GM04504 (cell line): Measurements from ENCODE around the gene CRMP1.

Experiments used
- DNase-seq: peaks from one replicate; pipeline ENCODE4 v3.0.0-alpha.2; 2012; ENCODE audit warnings: low read depth

Gene CRMP1

DNA sequence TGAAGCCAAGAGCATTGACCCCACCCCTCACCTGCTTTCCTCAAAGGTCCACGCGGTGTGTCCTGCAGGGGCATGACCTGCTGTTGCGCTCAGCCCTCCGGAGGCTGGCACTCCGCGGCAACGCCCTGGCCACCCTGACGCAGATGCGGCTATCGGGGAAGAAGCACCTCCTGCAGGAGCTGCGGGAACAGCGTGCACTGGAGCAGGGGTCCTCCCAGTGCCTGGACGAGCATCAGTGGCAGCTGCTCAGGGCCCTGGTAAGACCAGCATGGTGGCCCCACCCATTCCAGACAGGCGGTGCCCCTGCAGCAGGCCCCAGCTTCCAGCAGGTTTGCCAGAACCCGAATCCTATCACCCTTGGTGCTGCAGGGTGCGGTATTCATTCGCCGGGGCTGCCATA is 95.9 kb downstream of the CRMP1 start:
- DNase-seq, result no peak

DNA sequence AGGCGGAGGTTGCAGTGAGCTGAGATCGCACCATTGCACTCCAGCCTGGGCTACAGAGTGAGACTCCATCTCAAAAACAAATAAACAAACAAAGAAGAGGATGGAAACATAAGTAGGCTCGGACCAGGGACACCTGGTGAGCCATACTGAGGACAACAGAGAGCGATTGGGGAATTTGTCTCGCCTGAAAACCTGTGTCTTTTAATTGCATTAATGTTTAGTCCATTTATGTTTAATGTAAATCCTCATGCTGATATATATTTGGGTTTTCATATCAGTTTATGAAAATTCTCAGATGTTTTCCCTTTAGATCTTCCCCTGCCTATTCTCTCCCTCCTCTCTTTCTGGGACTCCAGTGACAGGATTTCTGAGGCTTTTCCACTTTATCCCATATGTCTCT is 97.3 kb downstream of the CRMP1 start:
- no peak for DNase-seq

- DNase-seq, result no peak
These were observed 99.4 kb downstream of the CRMP1 start for GRCh38 chr4:5793514-5793913.

DNA sequence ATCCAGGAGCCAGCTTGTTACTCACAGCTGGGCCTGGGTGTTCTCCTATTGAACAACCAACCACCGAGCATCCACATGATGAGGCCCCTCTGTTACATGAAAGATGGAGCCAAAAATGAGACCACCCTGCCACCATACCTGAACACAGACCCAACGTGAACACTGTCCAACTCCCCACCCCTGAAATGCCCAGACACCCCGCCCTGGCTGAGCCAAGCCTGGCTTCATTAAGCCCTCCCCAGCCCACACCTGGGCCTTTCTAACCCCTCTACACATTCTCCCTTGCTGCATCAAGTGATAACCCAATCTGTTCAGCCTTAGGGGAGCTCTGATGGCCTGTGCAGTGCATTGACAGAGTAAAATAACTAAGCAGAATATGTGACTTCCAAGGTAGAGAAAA is 101.2 kb downstream of the CRMP1 start:
- DNase-seq, result no peak

DNA sequence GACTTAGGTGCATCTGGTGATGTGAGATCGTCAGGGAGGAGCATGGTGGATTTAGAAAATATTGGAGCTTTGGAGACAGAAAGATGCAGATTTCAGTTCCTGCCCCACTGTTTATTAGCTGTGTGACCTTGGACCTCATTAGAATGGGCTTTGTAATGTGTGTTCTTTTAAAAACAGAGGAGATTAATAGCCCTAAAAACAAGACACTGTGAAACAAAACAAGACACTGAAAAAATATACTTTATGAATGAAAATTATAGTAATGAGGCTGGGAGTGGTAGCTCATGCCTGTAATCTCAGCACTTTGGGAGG is 102.4 kb downstream of the CRMP1 start:
- no peak for DNase-seq

- DNase-seq, result no peak
These were observed 103.7 kb downstream of the CRMP1 start for GRCh38 chr4:5789141-5789540.

DNA sequence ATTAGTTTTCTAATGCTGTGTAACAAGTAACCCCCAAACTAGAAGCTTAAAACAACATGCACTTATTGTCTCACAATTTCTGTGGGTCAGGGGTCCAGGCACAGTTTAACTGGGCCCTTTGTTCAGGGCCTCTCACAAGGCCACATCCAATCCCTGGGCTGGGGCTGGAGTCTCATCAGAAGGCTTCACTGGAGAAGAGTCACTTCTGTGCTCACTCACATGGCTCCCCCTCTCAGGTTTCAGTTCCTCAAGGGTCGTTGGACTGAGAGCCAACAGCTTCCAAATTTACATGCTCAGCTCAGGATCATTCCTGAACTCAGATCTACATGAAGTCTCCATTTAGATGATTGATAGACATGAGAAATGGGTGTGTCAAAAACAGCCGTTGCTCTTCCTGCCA is 104.7 kb downstream of the CRMP1 start:
- DNase-seq, result no peak

GRCh38 chr4:5787311-5787710 is 105.6 kb downstream of the CRMP1 start:
- DNase-seq, result no peak

GRCh38 chr4:5785806-5786680 is 106.8 kb downstream of the CRMP1 start:
- DNase-seq, result peak; percentile 43

DNA sequence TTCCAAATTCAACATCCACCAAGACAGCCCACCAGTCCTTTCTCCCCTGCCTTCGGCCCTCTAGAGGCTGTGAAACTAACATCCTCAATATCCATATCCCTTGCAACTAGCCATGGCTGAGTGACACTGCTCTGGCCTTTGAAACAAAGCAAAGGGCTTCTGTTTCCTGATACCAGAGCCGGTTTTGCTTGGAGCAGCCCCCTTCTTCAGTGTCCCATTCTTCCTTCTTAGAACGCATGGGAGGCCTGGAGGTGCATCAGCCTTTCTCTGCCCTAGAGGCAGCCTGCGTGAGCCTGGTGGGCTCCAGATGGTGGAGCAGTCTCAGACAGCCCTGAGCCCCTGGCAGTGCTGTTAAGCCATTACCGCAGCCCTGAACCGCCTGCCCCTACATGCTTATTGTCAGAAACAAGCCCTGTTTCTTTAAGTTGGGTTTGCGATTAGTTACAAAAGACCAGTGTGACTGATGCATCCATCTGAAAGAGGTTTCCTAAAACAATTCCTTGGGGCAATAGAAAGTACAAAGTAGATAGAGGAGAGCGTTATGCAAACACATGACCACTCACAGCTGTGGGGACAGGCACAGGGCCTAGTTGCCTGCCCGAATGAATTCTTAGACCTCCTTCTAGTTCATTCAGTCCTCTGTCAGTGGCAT is 107.8 kb downstream of the CRMP1 start:
- DNase-seq, result no peak

DNA sequence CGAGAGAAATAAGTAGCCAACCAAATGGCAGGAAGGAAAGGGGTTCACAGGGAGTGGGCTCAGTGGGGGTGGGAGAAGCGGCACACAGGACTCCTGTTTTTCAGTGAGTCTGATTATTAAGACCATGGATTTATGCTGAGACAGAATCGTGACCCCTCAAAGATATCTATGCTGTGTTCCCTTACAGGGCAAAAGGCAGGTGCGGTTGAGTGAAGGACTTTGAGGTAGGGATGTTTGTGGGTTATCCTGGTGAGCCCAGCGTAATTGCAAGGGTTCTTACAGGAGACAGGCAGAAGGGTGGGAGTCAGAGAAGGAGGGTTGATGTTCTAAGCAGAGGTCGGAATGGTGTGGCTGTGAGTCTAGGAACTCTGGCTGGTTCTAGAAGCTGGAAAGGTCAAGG is 108.9 kb downstream of the CRMP1 start:
- no peak for DNase-seq

GRCh38 chr4:5783486-5783885 is 109.4 kb downstream of the CRMP1 start:
- no peak for DNase-seq

DNA sequence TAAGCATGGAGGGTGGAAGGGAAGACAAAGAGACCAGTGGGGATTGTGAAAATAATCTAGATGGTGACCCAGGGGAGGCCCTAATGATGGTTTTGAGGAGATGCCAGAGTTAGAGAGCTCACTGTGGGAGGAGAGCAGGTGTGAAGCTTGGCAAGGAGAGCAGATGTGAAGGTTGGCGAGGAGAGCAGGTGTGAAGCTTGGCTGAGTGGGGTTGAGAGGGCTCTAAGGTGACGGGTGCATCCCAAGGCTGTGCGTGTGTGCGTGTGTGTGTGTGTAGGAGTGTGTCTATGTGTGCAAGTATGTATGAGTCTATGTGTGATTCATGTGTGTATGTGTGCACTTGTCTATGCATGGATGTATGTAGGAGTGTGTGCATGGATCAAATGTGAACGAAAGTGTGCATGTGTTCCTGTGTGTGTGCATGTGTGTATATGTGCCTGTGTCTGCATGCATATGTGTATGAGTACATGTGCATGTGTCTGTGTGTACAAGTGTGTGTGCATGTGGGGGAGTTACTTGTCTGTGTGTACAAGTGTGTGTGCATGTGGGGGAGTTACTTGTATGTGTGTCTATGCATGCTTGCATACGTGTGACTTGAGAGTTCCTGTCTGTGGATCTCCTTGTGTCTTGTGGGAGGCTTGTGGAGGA is 109.9 kb downstream of the CRMP1 start:
- DNase-seq, result no peak

DNA sequence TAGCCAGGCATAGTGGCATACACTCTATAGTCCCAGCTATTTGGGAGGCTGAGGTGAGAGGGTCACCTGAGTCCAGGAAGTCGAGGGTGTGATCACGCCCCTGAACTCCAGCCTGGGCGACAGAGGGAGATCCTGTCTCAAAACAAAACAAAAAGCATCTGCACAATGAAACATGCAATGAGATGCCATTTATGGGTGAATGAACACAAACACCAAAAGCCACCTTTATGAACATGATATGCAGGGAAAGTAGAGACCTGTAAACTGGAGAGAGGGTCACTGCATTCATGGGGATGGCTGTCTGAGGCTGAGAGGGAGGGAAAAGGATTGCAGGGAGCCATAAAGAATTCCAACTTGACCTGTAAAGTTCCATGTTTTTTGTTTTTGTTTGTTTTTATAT is 111.2 kb downstream of the CRMP1 start:
- no peak for DNase-seq

DNA sequence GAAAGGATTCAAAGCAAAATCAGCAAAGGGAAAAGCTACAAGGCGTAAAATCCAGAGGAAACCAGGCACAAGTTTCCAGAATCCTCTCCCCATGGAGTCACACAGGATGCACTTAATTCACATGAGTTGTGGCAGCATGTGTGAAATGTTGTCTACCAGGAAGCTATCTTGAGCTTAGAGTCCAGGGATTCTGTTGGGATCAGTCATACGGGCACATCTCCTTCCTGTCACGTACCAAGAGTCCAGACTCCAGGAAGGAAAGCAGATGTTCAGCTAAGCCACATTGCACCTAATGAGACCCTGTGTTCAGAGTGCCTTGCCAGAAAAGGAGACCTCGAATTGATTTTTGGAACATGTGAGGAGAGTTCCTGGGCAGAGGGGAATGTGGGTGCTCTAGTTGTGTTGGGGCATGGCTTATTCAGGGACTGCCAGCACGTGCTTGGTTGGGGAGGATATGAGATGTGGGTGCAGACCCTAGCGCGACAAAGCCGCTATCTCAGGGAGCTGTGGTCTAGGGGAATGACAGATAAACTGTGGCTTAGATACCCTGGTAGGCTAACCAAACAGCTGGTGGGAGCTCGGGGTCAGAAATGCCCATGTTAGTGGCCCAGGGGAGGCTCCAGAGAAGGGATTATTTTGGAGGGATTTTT is 111.9 kb downstream of the CRMP1 start:
- DNase-seq, result peak; percentile 77

GRCh38 chr4:5776510-5776909 is 116.4 kb downstream of the CRMP1 start:
- no peak for DNase-seq

DNA sequence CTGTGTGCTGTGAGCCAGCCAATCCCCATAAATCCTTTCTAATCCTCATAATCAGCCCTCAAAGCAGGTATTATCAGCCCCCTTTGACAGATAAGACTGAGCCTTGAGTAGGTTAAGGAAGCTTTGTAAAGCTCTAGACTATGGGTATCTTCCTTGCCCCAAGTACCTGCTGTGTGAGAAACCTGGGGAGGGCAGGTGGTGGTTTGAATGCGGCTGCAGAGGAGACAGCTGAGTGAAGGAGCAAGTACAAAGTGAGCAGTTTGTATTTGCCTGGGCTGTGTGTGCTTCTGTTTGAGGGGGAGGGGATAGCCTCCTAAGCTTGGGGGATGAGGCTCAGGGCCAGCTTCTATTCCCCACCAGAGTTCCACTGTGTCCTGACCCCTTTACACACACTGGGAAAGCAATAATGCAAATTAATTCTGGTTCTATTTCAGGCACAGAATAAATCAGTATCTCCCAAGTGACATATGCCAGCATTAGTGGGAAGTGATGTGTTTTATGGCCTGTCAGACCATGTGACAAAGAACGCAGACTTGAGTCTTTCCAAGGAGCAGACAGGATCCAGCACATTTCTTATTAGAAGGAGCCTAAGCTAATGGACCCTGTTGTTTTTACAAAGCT is 118.4 kb downstream of the CRMP1 start:
- no peak for DNase-seq

DNA sequence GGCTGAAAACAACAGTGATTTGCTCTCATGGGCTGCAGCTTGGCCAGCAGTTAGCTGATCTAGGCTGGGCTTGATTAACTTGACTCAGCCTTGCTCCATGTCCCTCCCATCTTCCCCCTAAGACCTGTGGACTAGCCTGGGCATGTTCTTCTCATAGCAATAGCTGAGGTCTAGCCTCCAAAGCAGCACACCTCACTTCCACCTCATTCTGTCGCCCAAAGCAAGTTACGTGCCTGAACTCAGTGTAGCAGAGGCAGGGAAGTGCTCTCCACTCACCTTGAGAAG is 119.7 kb downstream of the CRMP1 start:
- DNase-seq, result no peak

GRCh38 chr4:5772528-5773270 is 120.2 kb downstream of the CRMP1 start:
- no peak for DNase-seq
